ENCODE data around the gene RSPO3.

- TF ChIP-seq CTCF (IDR thresholded peaks at IDR 0.05 in 2 of 3, conservative IDR thresholded peaks at IDR 0.05 in 1 of 3; ENCODE audit: borderline replicate concordance in 1 of 3, insufficient read depth in 1 of 3, low read depth in 2 of 3, low read length in 2 of 3) = peak; percentile 20 to 51 (median 20); a peak in 4 of 6 replicates
- TF ChIP-seq EZH2 (IDR thresholded peaks at IDR 0.05) = no peak
- peak; percentile 49 for TF ChIP-seq RAD21 (IDR thresholded peaks at IDR 0.05; ENCODE audit: low read depth)
- no peak for TF ChIP-seq FOSL1 (IDR thresholded peaks at IDR 0.05; ENCODE audit: low read depth)
- no peak for TF ChIP-seq POLR2A (IDR thresholded peaks at IDR 0.05; ENCODE audit: borderline replicate concordance, extremely low read depth, insufficient read depth, insufficient read length)
Measured at GRCh38 chr6:127100510-127101140, 17.8 kb upstream of the RSPO3 start.
